Activated CD4-positive, alpha-beta memory T cell treated with anti-CD3 and anti-CD28 coated beads for 36 hours (primary cell): ENCODE measurements around the gene LMOD2. TPM values are rescaled to one million over a fixed set of nuclear protein-coding genes. Genes with fewer than 3 reads are reported as not detected.
A peak's percentile ranks its signal among the peaks of the same experiment; 100 is the strongest.

Source experiments
- CTCF ChIA-PET: fragments of 350-600 bp; sonication (Branson Sonifier 250); formaldehyde crosslinking; loops from one replicate; lab custom pipeline; 2021; ENCODE audit warnings: antibody characterized with exemption, inconsistent platforms; lab: Charles Lee
- POLR2A ChIA-PET: fragments of 350-600 bp; sonication (Branson Sonifier 250); formaldehyde crosslinking; loops from one replicate; lab custom pipeline; 2021; ENCODE audit warnings: antibody characterized with exemption; lab: Charles Lee
- DNase-seq: peaks from one replicate; pipeline ENCODE4 v3.0.0-alpha.2; 2020
- H3K27ac Mint-ChIP-seq: one replicate; pipeline ENCODE4 v1.8.0; 2021; ENCODE audit warnings: mixed read lengths
- H3K27me3 Mint-ChIP-seq: one replicate; pipeline ENCODE4 v1.8.0; 2021; ENCODE audit warnings: mixed read lengths
- H3K36me3 Mint-ChIP-seq: one replicate; pipeline ENCODE4 v1.8.0; 2021; ENCODE audit warnings: mixed read lengths
- H3K4me1 Mint-ChIP-seq: one replicate; pipeline ENCODE4 v1.8.0; 2021; ENCODE audit warnings: low read depth, mixed read lengths
- H3K4me3 Mint-ChIP-seq: one replicate; pipeline ENCODE4 v1.8.0; 2021; ENCODE audit warnings: mild to moderate bottlenecking, mixed read lengths
- H3K9me3 Mint-ChIP-seq: one replicate; pipeline ENCODE4 v1.8.0; 2021; ENCODE audit warnings: mixed read lengths
- intact Hi-C: fragments of 100-400 bp; cut with micrococcal nuclease; formaldehyde crosslinking; loops from one replicate; pipeline ENCODE4 v1.15.1; 2023
- total RNA-seq, 2 experiments: library from RNA; stranded (reverse); gene quantifications; one replicate each; pipeline ENCODE4 v1.2.3, GENCODE V29; 2021

Gene LMOD2
- total RNA-seq, result not detected

- no peak for DNase-seq
- no peaks in the 10 kb centered on the region for H3K36me3 Mint-ChIP-seq
- H3K4me1 Mint-ChIP-seq, result no peaks in the 10 kb centered on the region
- peaks cover 5% of the 10 kb centered on the region for H3K27me3 Mint-ChIP-seq
- H3K9me3 Mint-ChIP-seq, result no peaks in the 10 kb centered on the region
- CTCF ChIA-PET, result no interaction called here
- H3K4me3 Mint-ChIP-seq, result no peak within 1 kb of the TSS
- H3K27ac Mint-ChIP-seq, result no peak within 1 kb of the TSS
- intact Hi-C loops, result no loop called here
- POLR2A ChIA-PET, result no interaction called here
These were observed at the start of gene LMOD2 for GRCh38 chr7:123655614-123656013. Gene LMOD2 (plus strand): TSS chr7:123655866. CDS start chr7:123655964, 98 bp downstream.

GRCh38 chr7:123607423-123607975, 48.2 kb upstream of the LMOD2 start:
- H3K9me3 Mint-ChIP-seq, result no peaks in the 10 kb centered on the region
- DNase-seq, result no peak
- H3K4me1 Mint-ChIP-seq, result no peaks in the 10 kb centered on the region
- ChIA-PET POLR2A (no interaction called here), CTCF (no interaction called here)
- H3K36me3 Mint-ChIP-seq, result no peaks in the 10 kb centered on the region
- H3K27ac Mint-ChIP-seq, result no peak overlapping the region
- peaks cover 9% of the 10 kb centered on the region for H3K27me3 Mint-ChIP-seq
- intact Hi-C loops, result no loop called here
- H3K4me3 Mint-ChIP-seq, result no peak overlapping the region

- H3K27me3 Mint-ChIP-seq, result peaks cover 6% of the 10 kb centered on the region
- DNase-seq, result no peak
- no peaks in the 10 kb centered on the region for H3K4me1 Mint-ChIP-seq
- H3K9me3 Mint-ChIP-seq, result no peaks in the 10 kb centered on the region
- no peak overlapping the region for H3K27ac Mint-ChIP-seq
- ChIA-PET POLR2A (no interaction called here), CTCF (no interaction called here)
- intact Hi-C loops, result no loop called here
- no peaks in the 10 kb centered on the region for H3K36me3 Mint-ChIP-seq
- H3K4me3 Mint-ChIP-seq, result no peak overlapping the region
These were observed 46.4 kb upstream of the LMOD2 start for GRCh38 chr7:123608991-123609882.

- Mint-ChIP-seq H3K27ac (no peak overlapping the region), H3K36me3 (no peaks in the 10 kb centered on the region), H3K27me3 (peaks cover 6% of the 10 kb centered on the region), H3K9me3 (no peaks in the 10 kb centered on the region), H3K4me1 (no peaks in the 10 kb centered on the region), H3K4me3 (no peak overlapping the region)
- ChIA-PET CTCF (no interaction called here), POLR2A (no interaction called here)
- intact Hi-C loops, result no loop called here
- no peak for DNase-seq
These were observed 45.8 kb upstream of the LMOD2 start for GRCh38 chr7:123609883-123610239.

- Mint-ChIP-seq H3K9me3 (no peaks in the 10 kb centered on the region), H3K36me3 (no peaks in the 10 kb centered on the region), H3K4me1 (no peaks in the 10 kb centered on the region), H3K4me3 (no peak overlapping the region), H3K27ac (no peak overlapping the region), H3K27me3 (peaks cover 6% of the 10 kb centered on the region)
- POLR2A ChIA-PET, result no interaction called here
- DNase-seq, result no peak
- CTCF ChIA-PET, result interaction anchor here (1.4 kb wide), 1 partner anchor 13 kb away, joined by 6 read pairs; no protein-coding TSS in a partner anchor
- intact Hi-C loops, result no loop called here
These were observed 43.6 kb upstream of the LMOD2 start for GRCh38 chr7:123612024-123612423.

GRCh38 chr7:123615344-123615743, 40.3 kb upstream of the LMOD2 start:
- Mint-ChIP-seq H3K27ac (no peak overlapping the region), H3K4me1 (no peaks in the 10 kb centered on the region), H3K36me3 (no peaks in the 10 kb centered on the region), H3K9me3 (no peaks in the 10 kb centered on the region), H3K27me3 (peaks cover 12% of the 10 kb centered on the region), H3K4me3 (no peak overlapping the region)
- POLR2A ChIA-PET, result no interaction called here
- CTCF ChIA-PET, result interaction anchor here (1.2 to 2.1 kb wide), 2 partner anchors 9 to 67 kb away, joined by 3 to 10 read pairs; no protein-coding TSS in a partner anchor
- intact Hi-C loops, result no loop called here
- DNase-seq, result no peak

GRCh38 chr7:123616223-123616622, 39.4 kb upstream of the LMOD2 start:
- DNase-seq, result no peak
- peaks cover 12% of the 10 kb centered on the region for H3K27me3 Mint-ChIP-seq
- ChIA-PET CTCF (interaction anchor here (1.2 kb wide), 1 partner anchor 66 kb away, joined by 3 read pairs; no protein-coding TSS in a partner anchor), POLR2A (no interaction called here)
- H3K4me3 Mint-ChIP-seq, result no peak overlapping the region
- H3K4me1 Mint-ChIP-seq, result no peaks in the 10 kb centered on the region
- intact Hi-C loops, result no loop called here
- no peaks in the 10 kb centered on the region for H3K9me3 Mint-ChIP-seq
- H3K27ac Mint-ChIP-seq, result no peak overlapping the region
- H3K36me3 Mint-ChIP-seq, result no peaks in the 10 kb centered on the region

GRCh38 chr7:123621707-123622106, 34.0 kb upstream of the LMOD2 start:
- no peaks in the 10 kb centered on the region for H3K9me3 Mint-ChIP-seq
- H3K4me1 Mint-ChIP-seq, result no peaks in the 10 kb centered on the region
- intact Hi-C loops, result no loop called here
- peaks cover 6% of the 10 kb centered on the region for H3K27me3 Mint-ChIP-seq
- H3K36me3 Mint-ChIP-seq, result no peaks in the 10 kb centered on the region
- ChIA-PET POLR2A (no interaction called here), CTCF (no interaction called here)
- DNase-seq, result no peak
- H3K4me3 Mint-ChIP-seq, result no peak overlapping the region
- H3K27ac Mint-ChIP-seq, result no peak overlapping the region

- intact Hi-C loops, result no loop called here
- H3K27ac Mint-ChIP-seq, result no peak overlapping the region
- ChIA-PET POLR2A (no interaction called here), CTCF (interaction anchor here (1.2 to 2.3 kb wide), 2 partner anchors 11 to 128 kb away, joined by 4 to 16 read pairs; no protein-coding TSS in a partner anchor)
- H3K4me3 Mint-ChIP-seq, result no peak overlapping the region
- H3K9me3 Mint-ChIP-seq, result no peaks in the 10 kb centered on the region
- no peaks in the 10 kb centered on the region for H3K4me1 Mint-ChIP-seq
- no peaks in the 10 kb centered on the region for H3K36me3 Mint-ChIP-seq
- peaks cover 4% of the 10 kb centered on the region for H3K27me3 Mint-ChIP-seq
- DNase-seq, result no peak
These were observed 32.8 kb upstream of the LMOD2 start for GRCh38 chr7:123622660-123623386.

GRCh38 chr7:123624527-123625183, 31.0 kb upstream of the LMOD2 start:
- H3K27me3 Mint-ChIP-seq, result no peaks in the 10 kb centered on the region
- no peak overlapping the region for H3K4me3 Mint-ChIP-seq
- CTCF ChIA-PET, result interaction anchor here (0.5 to 2.4 kb wide), 23 partner anchors 8 to 1904 kb away, joined by 3 to 16 read pairs (median 4); no protein-coding TSS in a partner anchor
- DNase-seq, result peak; percentile 80
- intact Hi-C loops, result loop anchor here (1.0 to 2.0 kb wide), 3 partner anchors 76 to 240 kb away; no protein-coding TSS in a partner anchor
- H3K36me3 Mint-ChIP-seq, result no peaks in the 10 kb centered on the region
- POLR2A ChIA-PET, result no interaction called here
- H3K27ac Mint-ChIP-seq, result no peak overlapping the region
- H3K9me3 Mint-ChIP-seq, result no peaks in the 10 kb centered on the region
- no peaks in the 10 kb centered on the region for H3K4me1 Mint-ChIP-seq

- CTCF ChIA-PET, result interaction anchor here (0.6 to 2.4 kb wide), 14 partner anchors 11 to 1289 kb away, joined by 3 to 16 read pairs (median 6); no protein-coding TSS in a partner anchor
- H3K36me3 Mint-ChIP-seq, result no peaks in the 10 kb centered on the region
- no peaks in the 10 kb centered on the region for H3K9me3 Mint-ChIP-seq
- POLR2A ChIA-PET, result no interaction called here
- no peak overlapping the region for H3K4me3 Mint-ChIP-seq
- intact Hi-C loops, result loop anchor here (2.0 kb wide), 2 partner anchors 76 to 240 kb away; no protein-coding TSS in a partner anchor
- no peak overlapping the region for H3K27ac Mint-ChIP-seq
- H3K27me3 Mint-ChIP-seq, result no peaks in the 10 kb centered on the region
- H3K4me1 Mint-ChIP-seq, result no peaks in the 10 kb centered on the region
- no peak for DNase-seq
These were observed 30.4 kb upstream of the LMOD2 start for GRCh38 chr7:123625254-123625653.
